Natural killer cell (primary cell): Measurements from ENCODE around the gene ARL5A. TPM values are rescaled to one million over a fixed set of nuclear protein-coding genes. Genes with fewer than 3 reads are reported as not detected.

Experiments
- ATAC-seq, 3 donors: fragments of 150-1000 bp in 2 of 3; fragments of 200-7000 bp in 1 of 3; cut with Tn5 transposase; 1 replicate in 1 of 3; 2 replicates in 2 of 3; pipeline ENCODE4 v1.10.0; 2021; ENCODE audit warnings: mild to moderate bottlenecking in 2 of 3, moderate library complexity in 2 of 3
- DNase-seq, 2 donors: peaks; one replicate each; pipeline versions ENCODE4 v3.0.0 to v3.0.0-alpha.2; 2013 to 2021; ENCODE audit warnings: mixed read lengths in 1 of 2
- H3K27ac ChIP-seq: one replicate; pipeline ENCODE4 v1.5.1; 2013; ENCODE audit warnings: mild to moderate bottlenecking, low read length
- H3K27me3 ChIP-seq: one replicate; pipeline ENCODE4 v1.6.1; 2013; ENCODE audit warnings: low read length; ENCODE audit not compliant: control insufficient read depth, insufficient read depth
- H3K36me3 ChIP-seq: one replicate; pipeline ENCODE4 v1.6.1; 2013; ENCODE audit warnings: low read length; ENCODE audit not compliant: control insufficient read depth, insufficient read depth
- H3K4me1 ChIP-seq: one replicate; pipeline ENCODE4 v1.6.1; 2013; ENCODE audit warnings: low read length; ENCODE audit not compliant: control insufficient read depth, insufficient read depth
- H3K4me3 ChIP-seq: one replicate; pipeline ENCODE4 v1.5.1; 2013; ENCODE audit warnings: low read length
- H3K9me3 ChIP-seq: one replicate; pipeline ENCODE4 v1.6.1; 2013; ENCODE audit warnings: low read length; ENCODE audit not compliant: control insufficient read depth, insufficient read depth
- H3K27ac Mint-ChIP-seq, 2 donors: one replicate each; pipeline ENCODE4 v1.8.0; 2022; ENCODE audit warnings: mild to moderate bottlenecking in 2 of 2, mixed read lengths in 2 of 2, moderate library complexity in 1 of 2
- H3K27me3 Mint-ChIP-seq, 2 donors: one replicate each; pipeline ENCODE4 v1.8.0; 2022; ENCODE audit warnings: low read depth in 2 of 2, mixed read lengths in 2 of 2
- H3K36me3 Mint-ChIP-seq: one replicate; pipeline ENCODE4 v1.8.0; 2022; ENCODE audit warnings: mixed read lengths
- H3K4me1 Mint-ChIP-seq, 2 donors: one replicate each; pipeline ENCODE4 v1.8.0; 2022; ENCODE audit warnings: mixed read lengths in 2 of 2
- H3K4me3 Mint-ChIP-seq: one replicate; pipeline ENCODE4 v1.8.0; 2022; ENCODE audit warnings: mild to moderate bottlenecking, moderate library complexity, mixed read lengths
- H3K9me3 Mint-ChIP-seq, 2 donors: one replicate each; pipeline ENCODE4 v1.8.0; 2022; ENCODE audit warnings: mixed read lengths in 2 of 2
- WGBS: methylation state at CpG from one replicate; pipeline ENCODE4 v1.1.7; 2013; ENCODE audit warnings: missing lambda C conversion rate; ENCODE audit not compliant: insufficient coverage; 5-methylcytosine and 5-hydroxymethylcytosine counted together
- intact Hi-C: fragments of 100-400 bp; cut with micrococcal nuclease; formaldehyde crosslinking; loops from one replicate; pipeline ENCODE4 v1.14.2; 2022
- total RNA-seq, 4 donors: library from RNA; stranded (reverse); fragments of 120-200 nt in 1 of 4; gene quantifications; one replicate each; pipeline versions ENCODE4 v1.2.3 to v1.2.4, GENCODE V29; 2013 to 2022
- TF ChIP-seq, protein P1 (sequence below): fragments of 200-600 bp; IDR thresholded peaks from one replicate; pipeline ENCODE4 v1.8.0; 2022; ENCODE audit warnings: antibody characterized with exemption

ARL5A gene
- total RNA-seq, 3 donors from 2014 or later (not counting 1 experiment from before 2014, with no cell fraction given), result 39.9 to 58.0 (median 56.5) TPM

DNA sequence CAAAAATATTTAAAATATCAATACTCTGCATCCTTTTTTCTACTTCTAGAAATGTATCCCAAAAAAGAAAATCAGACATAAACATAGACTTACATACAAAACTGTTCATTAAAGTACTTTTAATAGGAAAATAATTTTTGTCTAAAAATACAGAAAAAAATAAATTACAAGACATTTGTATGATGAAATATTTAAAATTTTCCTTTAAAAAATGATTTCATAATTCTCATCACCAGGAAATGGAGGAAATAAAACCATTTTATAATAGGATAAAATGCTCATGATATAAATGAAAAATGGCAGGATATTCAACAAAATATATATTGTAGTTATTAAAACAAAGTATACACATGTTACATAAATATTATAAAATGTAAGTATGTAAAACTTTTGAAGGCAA is 24.4 kb downstream of the ARL5A start:
- Histone ChIP-seq H3K4me1 (peaks cover 3% of the 10 kb centered on the region), H3K27ac (no peak overlapping the region), H3K9me3 (no peaks in the 10 kb centered on the region), H3K27me3 (no peaks in the 10 kb centered on the region), H3K4me3 (no peak overlapping the region), H3K36me3 (peaks cover 34% of the 10 kb centered on the region)
- Mint-ChIP-seq H3K9me3 (no peaks in the 10 kb centered on the region), H3K27me3 (no peaks in the 10 kb centered on the region), H3K27ac (no peak overlapping the region), H3K36me3 (peaks cover 7% of the 10 kb centered on the region), H3K4me1 (no peaks in the 10 kb centered on the region), H3K4me3 (no peak overlapping the region)
- intact Hi-C loops, result no loop called here
- DNase-seq, result no peak
- no peak for ATAC-seq
- TF ChIP-seq, protein P1, sequence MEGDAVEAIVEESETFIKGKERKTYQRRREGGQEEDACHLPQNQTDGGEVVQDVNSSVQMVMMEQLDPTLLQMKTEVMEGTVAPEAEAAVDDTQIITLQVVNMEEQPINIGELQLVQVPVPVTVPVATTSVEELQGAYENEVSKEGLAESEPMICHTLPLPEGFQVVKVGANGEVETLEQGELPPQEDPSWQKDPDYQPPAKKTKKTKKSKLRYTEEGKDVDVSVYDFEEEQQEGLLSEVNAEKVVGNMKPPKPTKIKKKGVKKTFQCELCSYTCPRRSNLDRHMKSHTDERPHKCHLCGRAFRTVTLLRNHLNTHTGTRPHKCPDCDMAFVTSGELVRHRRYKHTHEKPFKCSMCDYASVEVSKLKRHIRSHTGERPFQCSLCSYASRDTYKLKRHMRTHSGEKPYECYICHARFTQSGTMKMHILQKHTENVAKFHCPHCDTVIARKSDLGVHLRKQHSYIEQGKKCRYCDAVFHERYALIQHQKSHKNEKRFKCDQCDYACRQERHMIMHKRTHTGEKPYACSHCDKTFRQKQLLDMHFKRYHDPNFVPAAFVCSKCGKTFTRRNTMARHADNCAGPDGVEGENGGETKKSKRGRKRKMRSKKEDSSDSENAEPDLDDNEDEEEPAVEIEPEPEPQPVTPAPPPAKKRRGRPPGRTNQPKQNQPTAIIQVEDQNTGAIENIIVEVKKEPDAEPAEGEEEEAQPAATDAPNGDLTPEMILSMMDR, result no peak

DNA sequence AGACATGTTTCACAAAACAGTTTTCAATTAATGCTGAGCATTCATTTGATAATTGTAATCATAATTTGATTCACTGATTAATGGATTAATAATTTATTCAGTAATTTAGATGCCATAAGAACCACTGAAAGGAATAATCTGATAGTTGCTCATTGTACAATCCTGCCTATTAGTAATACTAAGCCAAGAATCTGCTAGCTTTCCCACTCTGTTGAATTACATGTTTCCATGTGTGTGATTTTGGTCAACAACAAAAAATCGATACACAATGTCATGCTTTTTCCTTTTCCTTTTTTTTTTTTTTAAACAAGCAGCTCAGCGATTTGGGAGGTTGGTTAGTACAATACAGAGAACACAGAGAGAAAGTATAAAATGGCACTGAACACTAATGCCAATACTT is 25.9 kb downstream of the ARL5A start:
- H3K4me3 Mint-ChIP-seq, result no peak overlapping the region
- H3K9me3 Mint-ChIP-seq, result no peaks in the 10 kb centered on the region
- H3K4me1 Mint-ChIP-seq, result no peaks in the 10 kb centered on the region
- intact Hi-C loops, result no loop called here
- peaks cover 7% of the 10 kb centered on the region for H3K36me3 Mint-ChIP-seq
- Histone ChIP-seq H3K27ac (no peak overlapping the region), H3K4me3 (no peak overlapping the region), H3K36me3 (peaks cover 33% of the 10 kb centered on the region), H3K27me3 (no peaks in the 10 kb centered on the region), H3K9me3 (no peaks in the 10 kb centered on the region), H3K4me1 (no peaks in the 10 kb centered on the region)
- ATAC-seq (no peak), DNase-seq (no peak)
- no peaks in the 10 kb centered on the region for H3K27me3 Mint-ChIP-seq
- H3K27ac Mint-ChIP-seq, result no peak overlapping the region
- TF ChIP-seq, protein P1, result no peak
- no CpG with 5 or more reads among the region's 2 CpGs for WGBS

DNA sequence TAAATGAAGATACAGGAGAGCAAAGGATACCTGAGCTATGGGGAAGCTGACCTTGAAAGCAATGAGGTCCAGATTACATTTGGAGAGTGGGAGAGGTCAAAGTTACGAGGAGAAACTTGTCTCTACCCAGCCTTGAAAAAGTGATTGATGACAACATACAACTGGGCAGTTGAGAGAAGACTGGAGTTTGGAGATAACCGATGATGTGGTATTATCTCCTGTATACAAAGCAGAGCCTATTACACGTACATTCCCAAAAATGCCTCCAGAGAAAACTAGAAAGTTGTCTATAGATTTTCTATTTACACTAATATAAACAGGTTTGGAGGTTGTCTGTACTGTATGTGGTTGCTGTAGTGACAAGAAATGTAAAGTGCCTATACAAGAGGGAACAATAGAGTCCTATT is 28.3 kb downstream of the ARL5A start:
- TF ChIP-seq, protein P1, result no peak
- DNase-seq (no peak), ATAC-seq (no peak)
- Histone ChIP-seq H3K27me3 (no peaks in the 10 kb centered on the region), H3K36me3 (peaks cover 22% of the 10 kb centered on the region), H3K9me3 (no peaks in the 10 kb centered on the region), H3K4me3 (no peak overlapping the region), H3K4me1 (no peaks in the 10 kb centered on the region), H3K27ac (no peak overlapping the region)
- H3K4me1 Mint-ChIP-seq, result peaks cover 5 to 6% of the 10 kb centered on the region in 2 donors
- no peak overlapping the region for H3K27ac Mint-ChIP-seq
- H3K27me3 Mint-ChIP-seq, result no peaks in the 10 kb centered on the region
- H3K9me3 Mint-ChIP-seq, result no peaks in the 10 kb centered on the region
- no peak overlapping the region for H3K4me3 Mint-ChIP-seq
- intact Hi-C loops, result no loop called here
- peaks cover 7% of the 10 kb centered on the region for H3K36me3 Mint-ChIP-seq
- WGBS, result 92% methylated on average over 2 of the region's 3 CpGs

DNA sequence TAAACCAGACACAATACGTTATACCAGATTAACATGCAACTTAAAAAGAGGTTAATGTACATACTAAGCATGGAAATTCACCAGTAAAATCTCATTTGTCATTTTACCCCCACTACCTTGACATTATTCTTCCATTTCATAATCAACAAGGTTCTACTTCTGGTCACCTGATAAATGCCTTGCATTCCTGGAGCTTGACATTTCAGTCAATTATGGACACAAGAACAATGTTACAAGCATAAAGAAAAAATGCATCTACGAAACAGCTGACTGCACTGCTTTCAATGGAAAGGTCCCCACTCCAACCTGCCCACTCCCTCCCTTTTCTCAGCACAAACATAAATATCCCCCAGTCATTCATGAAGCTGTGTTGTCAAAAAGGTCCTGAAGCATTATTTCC is 31.4 kb downstream of the ARL5A start:
- 98% methylated on average over 2 of the region's 2 CpGs for WGBS
- intact Hi-C loops, result no loop called here
- H3K27me3 Mint-ChIP-seq, result no peaks in the 10 kb centered on the region
- no peak overlapping the region for H3K4me3 Mint-ChIP-seq
- H3K4me1 Mint-ChIP-seq, result peaks cover 6 to 10% of the 10 kb centered on the region in 2 donors
- H3K4me1 ChIP-seq, result no peaks in the 10 kb centered on the region
- H3K4me3 ChIP-seq, result no peak overlapping the region
- H3K27ac Mint-ChIP-seq, result peak overlapping the region in 1 of 2 donors; percentile 69
- H3K27ac ChIP-seq, result no peak overlapping the region
- DNase-seq (no peak), ATAC-seq (no peak)
- H3K36me3 Mint-ChIP-seq, result no peaks in the 10 kb centered on the region
- peaks cover 0 to under 1% of the 10 kb centered on the region in 2 donors for H3K9me3 Mint-ChIP-seq
- H3K36me3 ChIP-seq, result peaks cover 7% of the 10 kb centered on the region
- TF ChIP-seq, protein P1, result no peak
- no peaks in the 10 kb centered on the region for H3K27me3 ChIP-seq
- H3K9me3 ChIP-seq, result no peaks in the 10 kb centered on the region
